Muscle layer of duodenum (tissue), 2 donors: ENCODE data around the gene MYL6B.

Experiments used
- H3K27ac ChIP-seq: one replicate; pipeline ENCODE4 v1.7.0; 2013; ENCODE audit warnings: mild to moderate bottlenecking, low read length
- H3K27me3 ChIP-seq: one replicate; pipeline ENCODE4 v1.7.0; 2013; ENCODE audit warnings: low read depth, mild to moderate bottlenecking, control low read depth, low read length
- H3K36me3 ChIP-seq, 2 donors: one replicate each; pipeline ENCODE4 v1.7.0; 2013; ENCODE audit warnings: low read length in 2 of 2, control low read depth in 1 of 2, mild to moderate bottlenecking in 1 of 2; ENCODE audit not compliant: insufficient read depth in 2 of 2, control insufficient read depth in 1 of 2
- H3K4me1 ChIP-seq, 2 donors: one replicate each; pipeline ENCODE4 v1.7.0; 2013; ENCODE audit warnings: low read length in 2 of 2, mild to moderate bottlenecking in 2 of 2, control low read depth in 1 of 2, moderate library complexity in 1 of 2; ENCODE audit not compliant: insufficient read depth in 2 of 2, control insufficient read depth in 1 of 2
- H3K4me3 ChIP-seq, 2 donors: one replicate each; pipeline ENCODE4 v1.7.0; 2013; ENCODE audit warnings: low read length in 2 of 2, low read depth in 1 of 2, mild to moderate bottlenecking in 1 of 2
- H3K9me3 ChIP-seq, 2 donors: one replicate each; pipeline ENCODE4 v1.7.0; 2013; ENCODE audit warnings: low read length in 2 of 2, control low read depth in 1 of 2, mild to moderate bottlenecking in 1 of 2; ENCODE audit not compliant: control insufficient read depth in 1 of 2
- donor health status: healthy.

MYL6B gene

GRCh38 chr12:56126732-56127239, 25.6 kb upstream of the MYL6B start:
- Histone ChIP-seq H3K36me3 (peaks cover 11 to 24% of the 10 kb centered on the region in 2 donors), H3K27me3 (no peaks in the 10 kb centered on the region), H3K4me3 (peak overlapping the region; percentile 92 to 94), H3K9me3 (no peaks in the 10 kb centered on the region), H3K27ac (peak overlapping the region; percentile 94), H3K4me1 (peaks cover 18 to 55% of the 10 kb centered on the region in 2 donors)

- Histone ChIP-seq H3K4me1 (peaks cover 18 to 48% of the 10 kb centered on the region in 2 donors), H3K9me3 (no peaks in the 10 kb centered on the region), H3K27ac (peak overlapping the region; percentile 94), H3K4me3 (peak overlapping the region; percentile 92 to 94), H3K27me3 (no peaks in the 10 kb centered on the region), H3K36me3 (peaks cover 17 to 26% of the 10 kb centered on the region in 2 donors)
These were observed 24.9 kb upstream of the MYL6B start for GRCh38 chr12:56127485-56127887.

- Histone ChIP-seq H3K9me3 (no peaks in the 10 kb centered on the region), H3K4me3 (peak within 1 kb of the TSS; percentile 92 to 94), H3K27me3 (no peaks in the 10 kb centered on the region), H3K36me3 (peaks cover 19 to 29% of the 10 kb centered on the region in 2 donors), H3K4me1 (peaks cover 18 to 42% of the 10 kb centered on the region in 2 donors), H3K27ac (peak within 1 kb of the TSS; percentile 94)
These were observed 24.3 kb upstream of the MYL6B start, which contains the start of gene ESYT1 for GRCh38 chr12:56127888-56128669. ESYT1 (plus strand) TSS chr12:56128267; CDS start chr12:56128320, 53 bp downstream.

GRCh38 chr12:56128670-56129205, 23.6 kb upstream of the MYL6B start:
- peak overlapping the region; percentile 76 for H3K27ac ChIP-seq
- peak overlapping the region; percentile 92 to 94 for H3K4me3 ChIP-seq
- peaks cover 18 to 41% of the 10 kb centered on the region in 2 donors for H3K4me1 ChIP-seq
- H3K27me3 ChIP-seq: no peaks in the 10 kb centered on the region
- peaks cover 25 to 32% of the 10 kb centered on the region in 2 donors for H3K36me3 ChIP-seq
- no peaks in the 10 kb centered on the region for H3K9me3 ChIP-seq

GRCh38 chr12:56129206-56129941, 23.0 kb upstream of the MYL6B start:
- peaks cover 18 to 41% of the 10 kb centered on the region in 2 donors for H3K4me1 ChIP-seq
- peaks cover 32 to 37% of the 10 kb centered on the region in 2 donors for H3K36me3 ChIP-seq
- no peaks in the 10 kb centered on the region for H3K9me3 ChIP-seq
- peak overlapping the region; percentile 76 for H3K27ac ChIP-seq
- no peaks in the 10 kb centered on the region for H3K27me3 ChIP-seq
- H3K4me3 ChIP-seq: peak overlapping the region; percentile 92 to 94

- peaks cover 18 to 36% of the 10 kb centered on the region in 2 donors for H3K4me1 ChIP-seq
- H3K27me3 ChIP-seq: no peaks in the 10 kb centered on the region
- H3K27ac ChIP-seq: peak overlapping the region; percentile 60
- peak overlapping the region; percentile 11 to 94 for H3K4me3 ChIP-seq
- peaks cover 37 to 41% of the 10 kb centered on the region in 2 donors for H3K36me3 ChIP-seq
- H3K9me3 ChIP-seq: no peaks in the 10 kb centered on the region
These were observed 22.4 kb upstream of the MYL6B start for GRCh38 chr12:56129942-56130495.

GRCh38 chr12:56130876-56131275, 21.5 kb upstream of the MYL6B start:
- Histone ChIP-seq H3K4me3 (no peak overlapping the region), H3K9me3 (no peaks in the 10 kb centered on the region), H3K27ac (no peak overlapping the region), H3K4me1 (peaks cover 17 to 28% of the 10 kb centered on the region in 2 donors), H3K27me3 (no peaks in the 10 kb centered on the region), H3K36me3 (peaks cover 39 to 45% of the 10 kb centered on the region in 2 donors)

- H3K27ac ChIP-seq: no peak overlapping the region
- H3K4me3 ChIP-seq: no peak overlapping the region
- H3K4me1 ChIP-seq: peaks cover 0 to 5% of the 10 kb centered on the region in 2 donors
- H3K9me3 ChIP-seq: no peaks in the 10 kb centered on the region
- peaks cover 65 to 82% of the 10 kb centered on the region in 2 donors for H3K36me3 ChIP-seq
- H3K27me3 ChIP-seq: no peaks in the 10 kb centered on the region
These were observed 17.5 kb upstream of the MYL6B start for GRCh38 chr12:56134897-56135296.

GRCh38 chr12:56137853-56138571, 14.4 kb upstream of the MYL6B start:
- peaks cover 0 to 6% of the 10 kb centered on the region in 2 donors for H3K4me1 ChIP-seq
- H3K27ac ChIP-seq: no peak overlapping the region
- no peaks in the 10 kb centered on the region for H3K27me3 ChIP-seq
- H3K36me3 ChIP-seq: peaks cover 65 to 82% of the 10 kb centered on the region in 2 donors
- no peaks in the 10 kb centered on the region for H3K9me3 ChIP-seq
- H3K4me3 ChIP-seq: no peak overlapping the region

- peaks cover 47 to 73% of the 10 kb centered on the region in 2 donors for H3K36me3 ChIP-seq
- H3K27ac ChIP-seq: no peak overlapping the region
- no peaks in the 10 kb centered on the region for H3K9me3 ChIP-seq
- no peak overlapping the region for H3K4me3 ChIP-seq
- no peaks in the 10 kb centered on the region for H3K27me3 ChIP-seq
- peaks cover 0 to 19% of the 10 kb centered on the region in 2 donors for H3K4me1 ChIP-seq
These were observed 10.2 kb upstream of the MYL6B start for GRCh38 chr12:56141946-56142784.
